Central memory CD8-positive, alpha-beta T cell (primary cell): ENCODE data around the gene RLN2.
A peak's percentile ranks its signal among the peaks of the same experiment; 100 is the strongest.

Experiments used
- ATAC-seq: fragments of 150-1000 bp; cut with Tn5 transposase; replicated peaks from 2 replicates; pipeline ENCODE4 v1.10.0; 2022; ENCODE audit warnings: mild to moderate bottlenecking, moderate FRiP score, moderate number of reproducible peaks; ENCODE audit not compliant: poor library complexity, severe bottlenecking; ENCODE audit errors: extremely low read depth
- DNase-seq, 2 donors: peaks; one replicate each; pipeline ENCODE4 v3.0.0; 2021; ENCODE audit warnings: low spot score in 2 of 2
- H3K27ac Mint-ChIP-seq: one replicate; pipeline ENCODE4 v1.8.0; 2022; ENCODE audit warnings: low read depth, mild to moderate bottlenecking, moderate library complexity, mixed read lengths
- H3K27me3 Mint-ChIP-seq: one replicate; pipeline ENCODE4 v1.8.0; 2022; ENCODE audit warnings: mixed read lengths
- H3K36me3 Mint-ChIP-seq: one replicate; pipeline ENCODE4 v1.8.0; 2022; ENCODE audit warnings: mild to moderate bottlenecking, moderate library complexity, mixed read lengths; ENCODE audit not compliant: insufficient read depth
- H3K4me1 Mint-ChIP-seq: one replicate; pipeline ENCODE4 v1.8.0; 2022; ENCODE audit warnings: mixed read lengths
- H3K4me3 Mint-ChIP-seq: one replicate; pipeline ENCODE4 v1.8.0; 2022; ENCODE audit warnings: mild to moderate bottlenecking, moderate library complexity, mixed read lengths
- H3K9me3 Mint-ChIP-seq: one replicate; pipeline ENCODE4 v1.8.0; 2022; ENCODE audit warnings: mixed read lengths

Gene RLN2

GRCh38 chr9:5315187-5315923 is 10.8 kb upstream of the RLN2 start:
- Mint-ChIP-seq H3K36me3 (peaks cover 1% of the 10 kb centered on the region), H3K27me3 (peaks cover 14% of the 10 kb centered on the region), H3K4me3 (no peak overlapping the region), H3K4me1 (no peaks in the 10 kb centered on the region), H3K27ac (no peak overlapping the region), H3K9me3 (peaks cover 9% of the 10 kb centered on the region)
- ATAC-seq, result no peak
- no peak for DNase-seq

DNA sequence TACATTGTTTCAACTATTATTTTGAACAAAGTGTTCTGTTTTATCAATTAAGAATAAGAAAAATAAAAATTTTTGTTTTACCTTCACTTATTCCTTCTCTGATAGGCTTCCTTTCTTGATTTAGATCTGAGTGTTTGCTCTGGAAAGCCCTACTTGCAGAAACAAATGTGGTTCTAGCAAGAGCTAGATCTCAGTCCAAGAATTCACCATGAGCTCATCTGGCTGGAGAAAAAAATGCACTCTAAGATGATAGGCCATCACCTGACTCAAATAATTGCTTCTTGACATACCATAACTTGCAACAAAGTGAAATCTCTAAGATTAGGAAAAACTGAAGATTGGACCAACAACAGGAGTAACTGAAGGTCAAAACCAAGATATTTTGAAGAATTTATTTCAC is 6.3 kb upstream of the RLN2 start:
- H3K36me3 Mint-ChIP-seq, result no peaks in the 10 kb centered on the region
- ATAC-seq (no peak), DNase-seq (no peak)
- H3K27ac Mint-ChIP-seq, result no peak overlapping the region
- H3K27me3 Mint-ChIP-seq, result peaks cover 24% of the 10 kb centered on the region
- H3K9me3 Mint-ChIP-seq, result peaks cover 9% of the 10 kb centered on the region
- H3K4me1 Mint-ChIP-seq, result peaks cover 8% of the 10 kb centered on the region
- H3K4me3 Mint-ChIP-seq, result no peak overlapping the region

- DNase-seq (no peak), ATAC-seq (no peak)
- Mint-ChIP-seq H3K27me3 (peaks cover 14% of the 10 kb centered on the region), H3K36me3 (no peaks in the 10 kb centered on the region), H3K4me3 (no peak overlapping the region), H3K4me1 (peaks cover 23% of the 10 kb centered on the region), H3K27ac (no peak overlapping the region), H3K9me3 (no peaks in the 10 kb centered on the region)
These were observed 1.2 kb upstream of the RLN2 start for GRCh38 chr9:5305741-5306140.

DNA sequence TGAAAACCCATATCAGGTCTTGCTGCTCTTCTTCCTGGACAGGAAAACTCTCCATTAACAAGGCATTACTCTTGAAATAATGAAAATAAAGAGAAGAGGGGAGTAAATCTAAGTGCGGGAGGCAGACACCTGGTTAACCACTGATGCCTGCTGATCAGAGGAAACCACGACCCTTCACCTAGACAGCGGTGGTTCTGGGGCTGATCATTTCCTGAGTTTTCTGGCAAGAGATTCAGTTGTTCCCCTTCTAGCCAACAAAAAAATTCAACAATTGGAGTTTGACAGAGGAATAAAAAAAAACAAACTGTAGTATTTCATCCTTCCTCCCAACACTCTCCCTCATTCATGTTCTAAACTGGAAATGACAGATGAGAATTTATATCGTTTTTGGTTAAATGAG is 3.0 kb downstream of the RLN2 start:
- Mint-ChIP-seq H3K27me3 (no peaks in the 10 kb centered on the region), H3K27ac (no peak overlapping the region), H3K9me3 (peaks cover 4% of the 10 kb centered on the region), H3K36me3 (no peaks in the 10 kb centered on the region), H3K4me1 (peaks cover 15% of the 10 kb centered on the region), H3K4me3 (peak overlapping the region; percentile 13)
- DNase-seq (no peak), ATAC-seq (no peak)

GRCh38 chr9:5292141-5292540 is 12.4 kb downstream of the RLN2 start:
- DNase-seq (no peak), ATAC-seq (no peak)
- Mint-ChIP-seq H3K27ac (no peak overlapping the region), H3K4me3 (no peak overlapping the region), H3K4me1 (no peaks in the 10 kb centered on the region), H3K27me3 (peaks cover 17% of the 10 kb centered on the region), H3K9me3 (peaks cover 12% of the 10 kb centered on the region), H3K36me3 (no peaks in the 10 kb centered on the region)

GRCh38 chr9:5288591-5288990 is 15.9 kb downstream of the RLN2 start:
- peaks cover 17% of the 10 kb centered on the region for H3K27me3 Mint-ChIP-seq
- H3K27ac Mint-ChIP-seq, result no peak overlapping the region
- H3K9me3 Mint-ChIP-seq, result peaks cover 5% of the 10 kb centered on the region
- no peak overlapping the region for H3K4me3 Mint-ChIP-seq
- ATAC-seq (no peak), DNase-seq (no peak)
- no peaks in the 10 kb centered on the region for H3K4me1 Mint-ChIP-seq
- H3K36me3 Mint-ChIP-seq, result no peaks in the 10 kb centered on the region

- ATAC-seq (no peak), DNase-seq (no peak)
- Mint-ChIP-seq H3K36me3 (no peaks in the 10 kb centered on the region), H3K4me1 (no peaks in the 10 kb centered on the region), H3K4me3 (no peak overlapping the region), H3K27ac (no peak overlapping the region), H3K9me3 (peaks cover 5% of the 10 kb centered on the region), H3K27me3 (peaks cover 17% of the 10 kb centered on the region)
These were observed 18.3 kb downstream of the RLN2 start for GRCh38 chr9:5286262-5286661.

DNA sequence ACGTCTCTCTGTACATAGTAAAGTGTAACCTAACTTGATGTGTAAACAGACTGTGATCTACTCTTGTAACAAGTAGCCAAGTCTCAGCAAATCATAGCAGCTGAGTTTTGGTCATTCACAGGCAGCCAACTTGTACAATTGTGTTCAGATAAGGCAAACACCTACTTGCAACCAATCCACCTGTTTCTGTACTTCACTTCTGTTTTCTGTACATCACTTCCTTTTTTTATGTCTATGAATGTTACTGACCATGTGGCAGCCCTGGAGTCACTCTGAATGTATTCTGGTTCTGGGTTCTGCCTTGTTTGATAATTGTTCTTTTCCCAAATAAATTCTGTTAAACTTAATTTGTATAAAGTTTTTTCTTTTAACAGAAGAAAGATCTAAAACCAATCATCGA is 26.0 kb downstream of the RLN2 start:
- Mint-ChIP-seq H3K9me3 (no peaks in the 10 kb centered on the region), H3K36me3 (no peaks in the 10 kb centered on the region), H3K4me3 (no peak overlapping the region), H3K27me3 (no peaks in the 10 kb centered on the region), H3K4me1 (no peaks in the 10 kb centered on the region), H3K27ac (no peak overlapping the region)
- DNase-seq, result no peak
- ATAC-seq, result no peak

DNA sequence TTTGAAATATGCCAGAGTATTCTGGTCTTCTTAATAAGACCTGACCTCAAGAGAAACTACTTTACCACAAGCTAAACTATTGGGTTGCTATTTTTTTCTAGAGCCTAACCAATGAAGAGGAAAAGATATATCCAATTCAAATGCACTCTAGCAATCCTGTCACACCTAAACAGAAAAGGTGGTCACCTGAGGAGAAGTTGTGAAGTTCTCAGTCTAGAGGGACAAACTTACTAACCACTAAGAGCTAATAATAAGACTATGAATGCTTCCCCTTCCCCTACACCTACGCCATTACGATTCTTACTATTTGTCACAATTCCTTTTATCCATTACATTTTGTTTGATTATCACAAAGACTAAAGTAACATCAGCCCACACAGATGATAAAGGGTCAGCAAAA is 29.7 kb downstream of the RLN2 start:
- Mint-ChIP-seq H3K36me3 (no peaks in the 10 kb centered on the region), H3K27ac (no peak overlapping the region), H3K4me3 (no peak overlapping the region), H3K9me3 (no peaks in the 10 kb centered on the region), H3K27me3 (no peaks in the 10 kb centered on the region), H3K4me1 (no peaks in the 10 kb centered on the region)
- DNase-seq (no peak), ATAC-seq (no peak)

DNA sequence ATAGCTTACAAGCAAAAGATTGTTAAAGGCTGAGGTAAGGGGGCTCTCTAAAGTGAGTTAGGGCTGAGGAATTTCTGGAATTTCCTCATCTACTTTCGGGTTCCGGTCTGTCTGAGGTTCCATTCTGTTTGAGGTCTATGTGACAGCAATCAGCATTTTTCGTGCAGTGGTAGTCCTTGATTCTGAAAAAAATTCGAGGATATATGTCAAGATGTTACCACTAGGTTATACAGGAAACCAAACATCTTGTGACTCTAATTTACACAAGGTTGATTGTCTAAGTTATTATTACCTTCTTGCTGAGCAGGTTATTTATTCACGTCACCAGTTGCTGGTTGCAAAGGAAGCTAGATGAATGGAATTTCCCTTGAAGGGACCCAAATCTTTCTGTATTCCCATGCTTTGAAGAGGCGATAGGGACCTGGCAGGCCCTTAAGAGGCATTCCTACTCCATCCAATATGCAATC is 35.2 kb downstream of the RLN2 start:
- H3K9me3 Mint-ChIP-seq, result no peaks in the 10 kb centered on the region
- H3K36me3 Mint-ChIP-seq, result peaks cover 2% of the 10 kb centered on the region
- ATAC-seq, result no peak
- no peaks in the 10 kb centered on the region for H3K4me1 Mint-ChIP-seq
- H3K4me3 Mint-ChIP-seq, result no peak overlapping the region
- H3K27me3 Mint-ChIP-seq, result no peaks in the 10 kb centered on the region
- no peak overlapping the region for H3K27ac Mint-ChIP-seq
- no peak for DNase-seq

DNA sequence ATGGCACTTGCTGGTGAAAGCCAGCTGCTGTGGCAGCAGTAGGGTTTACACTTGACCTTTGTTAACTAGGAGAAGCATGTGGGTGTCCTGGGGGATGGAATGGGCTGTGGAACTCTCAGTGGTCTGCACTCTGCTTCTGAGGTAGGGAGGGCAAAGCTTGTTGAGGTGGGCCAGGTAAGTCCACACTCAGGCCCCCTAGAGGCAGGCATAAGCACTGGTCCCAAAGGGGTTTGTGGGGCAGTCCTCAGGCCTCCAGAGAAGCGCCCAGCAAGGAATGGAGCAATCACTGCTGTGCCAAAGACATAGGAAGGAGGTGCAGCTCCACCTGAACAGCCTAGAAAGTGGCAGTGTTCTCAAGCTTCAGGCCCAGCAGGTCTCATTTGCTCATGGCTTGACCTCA is 38.6 kb downstream of the RLN2 start:
- Mint-ChIP-seq H3K36me3 (peaks cover 2% of the 10 kb centered on the region), H3K4me3 (no peak overlapping the region), H3K9me3 (no peaks in the 10 kb centered on the region), H3K27ac (no peak overlapping the region), H3K4me1 (no peaks in the 10 kb centered on the region), H3K27me3 (no peaks in the 10 kb centered on the region)
- DNase-seq, result no peak
- ATAC-seq, result no peak

DNA sequence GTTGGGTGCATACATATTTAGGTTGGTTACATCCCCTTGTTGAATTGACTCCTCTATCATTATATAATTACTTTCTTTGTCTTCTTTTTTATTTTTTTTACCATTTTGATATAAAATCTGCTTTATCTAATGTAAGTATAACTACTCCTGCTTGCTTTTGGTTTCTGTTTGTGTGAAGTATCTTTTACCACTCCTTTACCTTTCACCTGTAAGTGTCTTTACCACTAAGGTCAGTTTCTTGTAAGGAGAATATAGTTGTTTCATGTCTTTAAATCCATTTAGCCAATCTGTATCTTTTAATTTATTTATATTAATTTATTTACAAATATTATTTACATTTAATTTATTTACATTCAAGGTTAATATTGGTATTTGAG is 40.3 kb downstream of the RLN2 start:
- Mint-ChIP-seq H3K27me3 (no peaks in the 10 kb centered on the region), H3K4me1 (no peaks in the 10 kb centered on the region), H3K9me3 (no peaks in the 10 kb centered on the region), H3K4me3 (no peak overlapping the region), H3K27ac (peak overlapping the region; percentile 3), H3K36me3 (no peaks in the 10 kb centered on the region)
- DNase-seq, result no peak
- no peak for ATAC-seq

DNA sequence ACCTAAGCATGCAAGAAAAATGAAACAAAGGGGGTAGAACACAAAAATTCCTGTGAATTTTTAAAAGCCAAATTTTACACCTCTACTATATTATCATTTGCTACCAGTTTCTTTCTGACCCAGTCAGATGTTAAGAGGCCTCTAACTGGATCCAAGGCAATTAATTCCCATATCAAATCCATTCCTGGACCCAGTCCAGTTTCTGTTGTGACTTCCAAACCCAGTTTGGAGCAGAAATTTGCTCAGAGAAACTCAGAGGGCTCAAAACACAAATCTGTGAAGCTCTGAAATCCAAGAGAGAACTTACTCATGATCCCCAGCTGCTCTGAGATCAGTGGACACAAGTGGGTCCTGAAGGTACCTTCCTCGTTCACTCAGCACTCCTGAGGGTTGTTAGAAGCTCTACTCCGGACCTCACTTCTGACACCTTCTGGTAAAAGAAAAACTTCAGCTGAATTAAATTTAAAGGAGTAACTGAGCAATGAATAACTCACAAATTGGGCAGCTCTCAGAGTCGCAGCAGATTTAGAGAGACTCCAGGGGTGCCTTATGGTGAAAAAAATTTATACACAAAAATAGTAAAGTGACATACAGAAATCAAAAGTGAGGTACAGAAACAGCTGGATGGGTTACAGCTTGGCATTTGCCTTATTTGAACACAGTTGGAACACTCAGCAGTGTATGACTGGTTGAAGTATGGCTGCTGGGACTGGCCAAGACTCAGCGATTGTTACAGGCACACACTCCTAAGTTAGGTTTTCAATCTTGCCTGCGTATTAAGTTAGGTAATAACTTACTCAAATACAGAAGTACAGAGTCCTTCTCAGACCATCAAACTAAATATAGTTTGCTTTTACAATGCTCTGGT is 40.9 kb downstream of the RLN2 start:
- Mint-ChIP-seq H3K27ac (peak overlapping the region; percentile 3), H3K36me3 (no peaks in the 10 kb centered on the region), H3K4me1 (no peaks in the 10 kb centered on the region), H3K4me3 (no peak overlapping the region), H3K9me3 (no peaks in the 10 kb centered on the region), H3K27me3 (no peaks in the 10 kb centered on the region)
- ATAC-seq (no peak), DNase-seq (no peak)
